T-cell (primary cell): Measurements from ENCODE around the gene GPHN. TPM values are rescaled to one million over a fixed set of nuclear protein-coding genes. Genes with fewer than 3 reads are reported as not detected.
"Not testable (repeated sequence)": the region's sequence is repeated elsewhere in the genome, so short reads cannot be mapped to it uniquely, and the experiment has no call there.

Experiments used
- ATAC-seq, 4 experiments: fragments of 200-7000 bp in 3 of 4; fragments of 150-1000 bp in 1 of 4; cut with Tn5 transposase; replicated peaks in 1 of 4; 1 replicate in 3 of 4; 2 replicates in 1 of 4; pipeline ENCODE4 v1.10.0; 2021; ENCODE audit warnings: moderate library complexity in 3 of 4, mild to moderate bottlenecking in 2 of 4, moderate number of reproducible peaks in 1 of 4
- CTCF ChIA-PET, 2 donors: fragments of 300-600 bp; sonication (Branson Sonifier 250); formaldehyde crosslinking; loops; one replicate each; lab custom pipeline; 2022; ENCODE audit warnings: antibody characterized with exemption in 2 of 2; lab: Charles Lee
- POLR2A ChIA-PET, 2 donors: fragments of 300-600 bp; sonication (Branson Sonifier 250); formaldehyde crosslinking; loops; one replicate each; lab custom pipeline; 2022; ENCODE audit warnings: antibody characterized with exemption in 2 of 2; lab: Charles Lee
- DNase-seq, 35 experiments: peaks; one replicate each; pipeline versions ENCODE4 v3.0.0 to v3.0.0-alpha.2; 2013 to 2023
- H3K27ac ChIP-seq: one replicate; pipeline ENCODE4 v1.5.1; 2013; ENCODE audit warnings: low read length
- H3K27me3 ChIP-seq, 2 experiments: replicated peaks in 1 of 2; 1 replicate in 1 of 2; 2 replicates in 1 of 2; pipeline versions ENCODE4 v1.6.1 to v1.7.0; 2013; ENCODE audit warnings: low read length in 1 of 2, mixed read lengths in 1 of 2; ENCODE audit not compliant: control insufficient read depth in 2 of 2, insufficient read depth in 2 of 2; ENCODE audit errors: extremely low read depth in 1 of 2
- H3K36me3 ChIP-seq, 2 donors: 1 replicate in 1 of 2; 2 replicates in 1 of 2; pipeline versions ENCODE4 v1.6.1 to v1.7.0; 2013; ENCODE audit warnings: low read length in 1 of 2; ENCODE audit not compliant: control insufficient read depth in 2 of 2, insufficient read depth in 1 of 2; ENCODE audit errors: extremely low read depth in 1 of 2
- H3K4me1 ChIP-seq, 2 experiments: 1 replicate in 1 of 2; 2 replicates in 1 of 2; pipeline versions ENCODE4 v1.6.1 to v1.7.0; 2013; ENCODE audit warnings: low read length in 2 of 2, mixed read lengths in 1 of 2; ENCODE audit not compliant: insufficient read depth in 2 of 2, control insufficient read depth in 1 of 2; ENCODE audit errors: extremely low read depth in 1 of 2
- H3K4me3 ChIP-seq, 2 donors: 1 replicate in 1 of 2; 2 replicates in 1 of 2; pipeline versions ENCODE4 v1.5.1 to v1.7.0; 2013; ENCODE audit warnings: mild to moderate bottlenecking in 2 of 2, low read length in 1 of 2, moderate library complexity in 1 of 2; ENCODE audit not compliant: control insufficient read depth in 1 of 2; ENCODE audit errors: extremely low read depth in 1 of 2
- H3K9me3 ChIP-seq: 2 replicates; pipeline ENCODE4 v1.7.0; 2013
- H3K27ac Mint-ChIP-seq, 2 donors: one replicate each; pipeline ENCODE4 v1.8.0; 2020 to 2021; ENCODE audit warnings: mild to moderate bottlenecking in 2 of 2, mixed read lengths in 2 of 2
- H3K27me3 Mint-ChIP-seq, 2 donors: one replicate each; pipeline ENCODE4 v1.8.0; 2021 to 2022; ENCODE audit warnings: mixed read lengths in 2 of 2
- H3K36me3 Mint-ChIP-seq: one replicate; pipeline ENCODE4 v1.8.0; 2021; ENCODE audit warnings: mixed read lengths
- H3K4me1 Mint-ChIP-seq, 3 donors: one replicate each; pipeline ENCODE4 v1.8.0; 2020 to 2022; ENCODE audit warnings: mixed read lengths in 3 of 3, mild to moderate bottlenecking in 1 of 3
- H3K4me3 Mint-ChIP-seq, 3 donors: one replicate each; pipeline ENCODE4 v1.8.0; 2020 to 2022; ENCODE audit warnings: mild to moderate bottlenecking in 3 of 3, mixed read lengths in 3 of 3, moderate library complexity in 3 of 3
- H3K9me3 Mint-ChIP-seq, 3 donors: one replicate each; pipeline ENCODE4 v1.8.0; 2020 to 2022; ENCODE audit warnings: mixed read lengths in 3 of 3
- WGBS: methylation state at CpG from one replicate; pipeline ENCODE4 v1.1.5; 2013; ENCODE audit warnings: missing lambda C conversion rate; ENCODE audit not compliant: insufficient coverage; 5-methylcytosine and 5-hydroxymethylcytosine counted together
- total RNA-seq, 35 experiments: library from RNA in 6 of 35; stranded (reverse) in 6 of 35; fragments of 120-200 nt in 1 of 35; gene quantifications; one replicate each; pipeline versions ENCODE4 v1.2.1 to v1.2.4 and lab custom pipeline; 2013 to 2026

Gene GPHN
- total RNA-seq, 5 donors from 2014 or later (not counting 1 experiment from before 2014, with no cell fraction given), result 13.9 to 21.1 (median 14.4) TPM

GRCh38 chr14:66568220-66568619 lies 60.3 kb downstream of the GPHN start:
- Histone ChIP-seq H3K4me3 (no peak overlapping the region), H3K27me3 (no peaks in the 10 kb centered on the region), H3K27ac (no peak overlapping the region), H3K4me1 (no peaks in the 10 kb centered on the region), H3K9me3 (no peaks in the 10 kb centered on the region), H3K36me3 (no peaks in the 10 kb centered on the region)
- CTCF ChIA-PET, result no interaction called here
- Mint-ChIP-seq H3K36me3 (peaks cover 12% of the 10 kb centered on the region), H3K4me1 (peaks cover 9 to 17% (median 13%) of the 10 kb centered on the region in 3 donors), H3K27ac (no peak overlapping the region), H3K27me3 (no peaks in the 10 kb centered on the region), H3K4me3 (no peak overlapping the region), H3K9me3 (peaks cover 9 to 21% (median 18%) of the 10 kb centered on the region in 3 donors)
- ATAC-seq (no peak), DNase-seq (peak in 1 of 35 experiments; percentile 1)
- WGBS, result no CpG with 5 or more reads among the region's 2 CpGs
- POLR2A ChIA-PET, result no interaction called here

- Histone ChIP-seq H3K27me3 (peaks cover 0 to 6% of the 10 kb centered on the region in 2 experiments), H3K27ac (no peak overlapping the region), H3K4me3 (no peak overlapping the region), H3K9me3 (peaks cover 2% of the 10 kb centered on the region), H3K36me3 (no peaks in the 10 kb centered on the region), H3K4me1 (no peaks in the 10 kb centered on the region)
- no peak for DNase-seq
- Mint-ChIP-seq H3K36me3 (peaks cover 35% of the 10 kb centered on the region), H3K27me3 (no peaks in the 10 kb centered on the region), H3K9me3 (peaks cover 21 to 45% (median 27%) of the 10 kb centered on the region in 3 donors), H3K27ac (no peak overlapping the region), H3K4me1 (peaks cover 0 to 3% (median 2%) of the 10 kb centered on the region in 3 donors), H3K4me3 (no peak overlapping the region)
- ATAC-seq, result no peak
- ChIA-PET CTCF (no interaction called here), POLR2A (no interaction called here)
- no CpG with 5 or more reads among the region's 1 CpG for WGBS
Measured at GRCh38 chr14:66572826-66573225, 64.9 kb downstream of the GPHN start.

- DNase-seq (no peak), ATAC-seq (no peak)
- ChIA-PET POLR2A (no interaction called here), CTCF (interaction anchor here in 1 of 2 donors (0.7 kb wide), 1 partner anchor 62 kb away, joined by 3 read pairs; no protein-coding TSS in a partner anchor)
- H3K4me1 ChIP-seq, result no peaks in the 10 kb centered on the region
- H3K36me3 ChIP-seq, result no peaks in the 10 kb centered on the region
- no peaks in the 10 kb centered on the region for H3K27me3 Mint-ChIP-seq
- no peak overlapping the region for H3K4me3 ChIP-seq
- H3K9me3 Mint-ChIP-seq, result peaks cover 31 to 63% (median 36%) of the 10 kb centered on the region in 3 donors
- H3K36me3 Mint-ChIP-seq, result peaks cover 48% of the 10 kb centered on the region
- H3K4me3 Mint-ChIP-seq, result no peak overlapping the region
- H3K27ac ChIP-seq, result no peak overlapping the region
- no CpG with 5 or more reads among the region's 2 CpGs for WGBS
- peaks cover 4 to 10% (median 6%) of the 10 kb centered on the region in 3 donors for H3K4me1 Mint-ChIP-seq
- no peak overlapping the region for H3K27ac Mint-ChIP-seq
- H3K9me3 ChIP-seq, result peaks cover 2% of the 10 kb centered on the region
- H3K27me3 ChIP-seq, result peaks cover 0 to 6% of the 10 kb centered on the region in 2 experiments
Measured at GRCh38 chr14:66575014-66575413, 67.1 kb downstream of the GPHN start.

GRCh38 chr14:66575939-66576338 lies 68.0 kb downstream of the GPHN start:
- H3K27ac ChIP-seq, result no peak overlapping the region
- POLR2A ChIA-PET, result no interaction called here
- Mint-ChIP-seq H3K27me3 (no peaks in the 10 kb centered on the region), H3K4me3 (no peak overlapping the region), H3K9me3 (peaks cover 28 to 64% (median 46%) of the 10 kb centered on the region in 3 donors), H3K27ac (no peak overlapping the region), H3K36me3 (peaks cover 43% of the 10 kb centered on the region), H3K4me1 (peaks cover 4 to 10% (median 6%) of the 10 kb centered on the region in 3 donors)
- H3K27me3 ChIP-seq, result peaks cover 0 to 6% of the 10 kb centered on the region in 2 experiments
- CTCF ChIA-PET, result no interaction called here
- 67% methylated on average over 1 of the region's 1 CpG for WGBS
- H3K4me1 ChIP-seq, result no peaks in the 10 kb centered on the region
- H3K4me3 ChIP-seq, result no peak overlapping the region
- H3K9me3 ChIP-seq, result peaks cover 5% of the 10 kb centered on the region
- no peak for DNase-seq
- ATAC-seq, result no peak
- H3K36me3 ChIP-seq, result no peaks in the 10 kb centered on the region

GRCh38 chr14:66587753-66588152 lies 79.8 kb downstream of the GPHN start:
- ATAC-seq, H3K9me3 ChIP-seq, H3K27ac Mint-ChIP-seq, H3K27me3 ChIP-seq, H3K36me3 ChIP-seq, H3K4me3 Mint-ChIP-seq, H3K27ac ChIP-seq, H3K4me1 ChIP-seq, H3K4me3 ChIP-seq, H3K27me3 Mint-ChIP-seq, POLR2A ChIA-PET, H3K4me1 Mint-ChIP-seq, DNase-seq, CTCF ChIA-PET: not testable (repeated sequence)
- peaks cover 18% of the 10 kb centered on the region for H3K36me3 Mint-ChIP-seq
- peaks cover 28 to 44% (median 31%) of the 10 kb centered on the region in 3 donors for H3K9me3 Mint-ChIP-seq
- WGBS, result 94% methylated on average over 5 of the region's 6 CpGs

- Histone ChIP-seq H3K4me1 (no peaks in the 10 kb centered on the region), H3K4me3 (no peak overlapping the region), H3K27ac (no peak overlapping the region), H3K9me3 (no peaks in the 10 kb centered on the region), H3K36me3 (no peaks in the 10 kb centered on the region), H3K27me3 (no peaks in the 10 kb centered on the region)
- peaks cover 13 to 31% (median 27%) of the 10 kb centered on the region in 3 donors for H3K9me3 Mint-ChIP-seq
- CTCF ChIA-PET, result no interaction called here
- ATAC-seq (no peak), DNase-seq (no peak)
- peaks cover 12% of the 10 kb centered on the region for H3K36me3 Mint-ChIP-seq
- no peak overlapping the region for H3K4me3 Mint-ChIP-seq
- POLR2A ChIA-PET, result no interaction called here
- H3K27ac Mint-ChIP-seq, result no peak overlapping the region
- 94% methylated on average over 4 of the region's 4 CpGs for WGBS
- H3K27me3 Mint-ChIP-seq, result no peaks in the 10 kb centered on the region
- H3K4me1 Mint-ChIP-seq, result peaks cover 0 to 1% (median 0%) of the 10 kb centered on the region in 3 donors
Measured at GRCh38 chr14:66595394-66595793, 87.4 kb downstream of the GPHN start.
